Measurements from ENCODE around the gene RGS7. TPM values are rescaled to one million over a fixed set of nuclear protein-coding genes. Genes with fewer than 3 reads are reported as not detected.

Gene RGS7
- total and polyA plus RNA-seq, 10 of the 15 experiments (the other 5 are each of a cell fraction or from before 2014, with no cell fraction given), result not detected

- WGBS (ENCODE audit: insufficient coverage, insufficient replicate concordance, low lambda C conversion rate, missing lambda C conversion rate), result 52% methylated on average over 2 of the region's 2 CpGs
- in situ Hi-C loops (cut with MboI) (no loop called here), intact Hi-C loops (cut with micrococcal nuclease; ENCODE audit: unreplicated experiment) (no loop called here)
- FAIRE-seq (no peak), ATAC-seq (no peak), DNase-seq (ENCODE audit: low read depth, low spot score) (no peak)
- H3K9ac ChIP-seq (ENCODE audit: control insufficient read depth, insufficient read depth, low read length), result no peak overlapping the region
- H3K4me1 ChIP-seq (ENCODE audit: control insufficient read depth, insufficient read depth, low read length), result no peaks in the 10 kb centered on the region
- POLR2A ChIA-PET, result no interaction called here
- CTCF ChIA-PET, result no interaction called here
- RAD21 ChIA-PET (ENCODE audit: unreplicated experiment), result no interaction called here
- H3K79me2 ChIP-seq (ENCODE audit: control insufficient read depth, insufficient read depth, low read length), result no peaks in the 10 kb centered on the region
- BruUV-seq (replicated peaks), result no TSS peak
- H3K9me3 ChIP-seq (replicated peaks; ENCODE audit: control insufficient read depth, insufficient read depth, low read length), result no peaks in the 10 kb centered on the region
- H3K27ac ChIP-seq (ENCODE audit: control insufficient read depth, insufficient read depth), result no peak overlapping the region
- H4K20me1 ChIP-seq (ENCODE audit: control insufficient read depth, insufficient read depth), result no peaks in the 10 kb centered on the region
- H3K4me3 ChIP-seq, result no peak overlapping the region
- no peak for TF ChIP-seq ZBTB33 (IDR thresholded peaks at IDR 0.05)
- no peak for TF ChIP-seq SMAD1 (IDR thresholded peaks at IDR 0.05; ENCODE audit: low read depth, partially characterized antibody)
- TF ChIP-seq NBN (IDR thresholded peaks at IDR 0.05), result no peak
- no peak for TF ChIP-seq MYB (IDR thresholded peaks at IDR 0.05; ENCODE audit: borderline replicate concordance, low read depth, low read length)
- no peak for TF ChIP-seq POLR2AphosphoS5 (IDR thresholded peaks at IDR 0.05; ENCODE audit: low read length)
- no peak for TF ChIP-seq TAF1 (IDR thresholded peaks at IDR 0.05; ENCODE audit: borderline replicate concordance, low read depth, low read length)
- no peak for TF ChIP-seq CTCF (IDR thresholded peaks at IDR 0.05 in 2 of 3, conservative IDR thresholded peaks at IDR 0.05 in 1 of 3; ENCODE audit: control insufficient read depth in 2 of 3, extremely low read depth in 1 of 3, insufficient read depth in 1 of 3, low read depth in 3 of 3, low read length in 3 of 3)
- TF ChIP-seq IKZF1 (conservative IDR thresholded peaks at IDR 0.05), result no peak
- TF ChIP-seq RAD21 (IDR thresholded peaks at IDR 0.05; ENCODE audit: insufficient read depth, low read depth, low read length), result no peak
- no peak for TF ChIP-seq BRCA1 (IDR thresholded peaks at IDR 0.05; ENCODE audit: low read depth, low read length)
- TF ChIP-seq PML (IDR thresholded peaks at IDR 0.05; ENCODE audit: low read length), result no peak
- no peak for TF ChIP-seq BMI1 (IDR thresholded peaks at IDR 0.05; ENCODE audit: borderline replicate concordance)
- TF ChIP-seq NRF1 (conservative IDR thresholded peaks at IDR 0.05; ENCODE audit: low read depth, low read length), result no peak
- TF ChIP-seq RB1 (IDR thresholded peaks at IDR 0.05; ENCODE audit: borderline replicate concordance), result no peak
- TF ChIP-seq ZBED1 (IDR thresholded peaks at IDR 0.05; ENCODE audit: borderline replicate concordance), result no peak
- TF ChIP-seq TARDBP (IDR thresholded peaks at IDR 0.05; ENCODE audit: borderline replicate concordance), result no peak
- no peak for TF ChIP-seq REST (IDR thresholded peaks at IDR 0.05; ENCODE audit: low read depth, low read length)
- TF ChIP-seq POU2F2 (IDR thresholded peaks at IDR 0.05; ENCODE audit: borderline replicate concordance, low read depth, low read length), result no peak
- TF ChIP-seq BHLHE40 (IDR thresholded peaks at IDR 0.05; ENCODE audit: borderline replicate concordance in 1 of 2, low read depth in 2 of 2, low read length in 1 of 2), result no peak
- no peak overlapping the region for H2AFZ ChIP-seq (ENCODE audit: control insufficient read depth, low read depth, low read length)
- H3K27me3 ChIP-seq (replicated peaks in 1 of 2; ENCODE audit: control insufficient read depth in 2 of 2, insufficient read depth in 2 of 2, low read length in 1 of 2), result no peaks in the 10 kb centered on the region
- no peak overlapping the region for H3K4me2 ChIP-seq (ENCODE audit: control insufficient read depth, insufficient read depth)
- SMC1A ChIA-PET (ENCODE audit: uncharacterized antibody, unreplicated experiment), result no interaction called here
- no peaks in the 10 kb centered on the region for H3K36me3 ChIP-seq (ENCODE audit: control insufficient read depth in 2 of 2, insufficient read depth in 2 of 2, low read length in 1 of 2)
Observed at GRCh38 chr1:241332987-241333386, 24.0 kb downstream of the RGS7 start.

All from GM12878 (cell line).